A673 (cell line): ENCODE measurements around the gene EPS15. TPM values are rescaled to one million over a fixed set of nuclear protein-coding genes. Genes with fewer than 3 reads are reported as not detected.
"Not testable (repeated sequence)": the region's sequence is repeated elsewhere in the genome, so short reads cannot be mapped to it uniquely, and the experiment has no call there.

Experiments
- BruUV-seq: library from RNA; stranded (reverse); fragments of 400-500 nt; replicated peaks from 2 replicates; lab custom pipeline; 2021; lab: Mats Ljungman, UMichigan
- CTCF ChIA-PET: fragments of 300-600 bp; sonication (Branson Sonifier 250); formaldehyde crosslinking; loops from one replicate; lab custom pipeline; 2022; ENCODE audit warnings: antibody characterized with exemption; lab: Charles Lee
- POLR2A ChIA-PET: fragments of 300-600 bp; sonication (Branson Sonifier 250); formaldehyde crosslinking; loops from one replicate; lab custom pipeline; 2022; ENCODE audit warnings: antibody characterized with exemption; ENCODE audit not compliant: low non-redundant PET; lab: Charles Lee
- DNase-seq: peaks from one replicate; pipeline ENCODE4 v3.0.0-alpha.2; 2015; ENCODE audit warnings: low spot score
- H3K27ac ChIP-seq: fragments of 200-600 bp; sonication (generic); 2 replicates; pipeline ENCODE4 v1.5.1; 2016; ENCODE audit warnings: mixed run types, low read depth, mild to moderate bottlenecking, mixed read lengths, antibody characterized with exemption, low read length; ENCODE audit not compliant: poor library complexity, severe bottlenecking
- H3K27me3 ChIP-seq: fragments of 200-600 bp; sonication (generic); replicated peaks from 2 replicates; pipeline ENCODE4 v1.6.1; 2017; ENCODE audit warnings: mixed run types, low read depth, mild to moderate bottlenecking, mixed read lengths, antibody characterized with exemption, low read length; ENCODE audit not compliant: insufficient read depth, poor library complexity
- H3K36me3 ChIP-seq: fragments of 200-600 bp; sonication (generic); 2 replicates; pipeline ENCODE4 v1.6.1; 2016; ENCODE audit warnings: mixed run types, mild to moderate bottlenecking, mixed read lengths, antibody characterized with exemption, low read length; ENCODE audit not compliant: insufficient read depth, poor library complexity, severe bottlenecking
- H3K4me1 ChIP-seq: fragments of 200-600 bp; sonication (generic); 2 replicates; pipeline ENCODE4 v1.6.1; 2017; ENCODE audit warnings: mixed run types, mild to moderate bottlenecking, mixed read lengths, antibody characterized with exemption, low read length; ENCODE audit not compliant: insufficient read depth, poor library complexity, severe bottlenecking
- H3K4me3 ChIP-seq: fragments of 200-600 bp; sonication (generic); 2 replicates; pipeline ENCODE4 v1.5.1; 2016; ENCODE audit warnings: low read depth, mixed run types, mild to moderate bottlenecking, mixed read lengths, low read length; ENCODE audit not compliant: poor library complexity, severe bottlenecking
- H3K9me3 ChIP-seq: fragments of 200-600 bp; sonication (generic); 2 replicates; pipeline ENCODE4 v1.6.1; 2016; ENCODE audit warnings: mixed run types, low read depth, mild to moderate bottlenecking, mixed read lengths, antibody characterized with exemption, low read length; ENCODE audit not compliant: poor library complexity, severe bottlenecking
- EZH2 ChIP-seq: fragments of 200-600 bp; sonication (generic); IDR thresholded peaks from 2 replicates; pipeline ENCODE4 v1.6.1; 2017; ENCODE audit warnings: borderline replicate concordance, low read depth, mild to moderate bottlenecking, mixed read lengths, antibody characterized with exemption, low read length; ENCODE audit not compliant: poor library complexity, severe bottlenecking
- intact Hi-C: fragments of 100-400 bp; cut with micrococcal nuclease; formaldehyde crosslinking; loops from one replicate; pipeline ENCODE4 v1.10.0; 2022; ENCODE audit not compliant: unreplicated experiment
- total RNA-seq: library from RNA; stranded (reverse); gene quantifications from 2 replicates; pipeline ENCODE4 v1.2.3, GENCODE V29; 2021
- TF ChIP-seq, protein P1 (sequence below): fragments of 300-800, 200-600 bp; sonication (generic); conservative IDR thresholded peaks from 2 replicates; pipeline ENCODE4 v1.5.1; 2017; ENCODE audit warnings: low read depth, mild to moderate bottlenecking, antibody characterized with exemption, low read length, moderate library complexity, mixed read lengths

Gene EPS15
- total RNA-seq, 1 experiment from 2014 or later: 50.6 TPM

DNA sequence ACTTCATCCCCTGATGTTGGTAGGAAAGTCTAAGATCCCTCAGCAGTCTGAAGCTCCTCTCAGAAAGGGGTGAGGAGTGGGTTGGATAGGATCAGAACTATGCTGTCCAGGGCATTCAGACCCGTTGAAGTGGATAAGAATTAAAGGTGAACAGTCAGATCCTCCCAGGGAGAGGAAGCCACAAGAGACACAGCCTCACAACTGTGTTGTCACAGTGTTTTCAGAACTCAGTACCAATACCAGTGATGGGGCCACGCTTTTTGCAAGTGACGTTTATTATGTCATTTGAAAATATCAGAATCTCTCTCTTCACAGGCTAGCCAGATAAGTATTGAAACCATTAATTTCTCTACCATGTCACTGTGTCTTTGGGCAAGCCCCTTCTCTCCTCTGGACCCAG is 15.4 kb upstream of the EPS15 start:
- H3K9me3 ChIP-seq: no peaks in the 10 kb centered on the region
- H3K27ac ChIP-seq: no peak overlapping the region
- no peaks in the 10 kb centered on the region for H3K36me3 ChIP-seq
- H3K27me3 ChIP-seq: no peaks in the 10 kb centered on the region
- intact Hi-C loops: loop anchor here (2.0 kb wide), 1 partner anchor 192 kb away; no protein-coding TSS in a partner anchor
- no TSS peak for BruUV-seq
- no peak overlapping the region for H3K4me3 ChIP-seq
- CTCF ChIA-PET: interaction anchor here (0.7 to 1.2 kb wide), 2 partner anchors 187 to 192 kb away, joined by 4 read pairs; no protein-coding TSS in a partner anchor
- H3K4me1 ChIP-seq: no peaks in the 10 kb centered on the region
- POLR2A ChIA-PET: no interaction called here
- TF ChIP-seq EZH2: no peak
- TF ChIP-seq, protein P1, sequence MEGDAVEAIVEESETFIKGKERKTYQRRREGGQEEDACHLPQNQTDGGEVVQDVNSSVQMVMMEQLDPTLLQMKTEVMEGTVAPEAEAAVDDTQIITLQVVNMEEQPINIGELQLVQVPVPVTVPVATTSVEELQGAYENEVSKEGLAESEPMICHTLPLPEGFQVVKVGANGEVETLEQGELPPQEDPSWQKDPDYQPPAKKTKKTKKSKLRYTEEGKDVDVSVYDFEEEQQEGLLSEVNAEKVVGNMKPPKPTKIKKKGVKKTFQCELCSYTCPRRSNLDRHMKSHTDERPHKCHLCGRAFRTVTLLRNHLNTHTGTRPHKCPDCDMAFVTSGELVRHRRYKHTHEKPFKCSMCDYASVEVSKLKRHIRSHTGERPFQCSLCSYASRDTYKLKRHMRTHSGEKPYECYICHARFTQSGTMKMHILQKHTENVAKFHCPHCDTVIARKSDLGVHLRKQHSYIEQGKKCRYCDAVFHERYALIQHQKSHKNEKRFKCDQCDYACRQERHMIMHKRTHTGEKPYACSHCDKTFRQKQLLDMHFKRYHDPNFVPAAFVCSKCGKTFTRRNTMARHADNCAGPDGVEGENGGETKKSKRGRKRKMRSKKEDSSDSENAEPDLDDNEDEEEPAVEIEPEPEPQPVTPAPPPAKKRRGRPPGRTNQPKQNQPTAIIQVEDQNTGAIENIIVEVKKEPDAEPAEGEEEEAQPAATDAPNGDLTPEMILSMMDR: no peak
- no peak for DNase-seq

DNA sequence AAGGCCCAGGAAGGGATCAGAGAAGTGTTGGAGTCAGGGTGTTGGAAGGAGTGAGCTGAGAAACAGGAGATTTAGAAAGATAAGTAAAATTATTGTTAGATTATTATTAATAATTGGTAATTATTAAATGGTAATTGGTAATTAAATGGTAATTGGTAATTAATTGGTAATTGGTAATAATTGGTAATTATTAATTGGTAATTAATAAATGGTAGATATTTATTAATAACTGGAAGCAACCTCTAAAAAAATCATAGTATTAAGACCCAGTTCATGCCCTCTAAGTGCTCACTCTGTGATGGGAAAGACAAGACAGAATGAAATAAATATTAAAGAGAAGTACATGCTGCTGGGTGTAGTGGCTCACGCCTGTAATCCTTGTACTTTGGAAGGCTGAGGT is 13.8 kb upstream of the EPS15 start:
- H3K9me3 ChIP-seq: no peaks in the 10 kb centered on the region
- DNase-seq: no peak
- H3K27me3 ChIP-seq: no peaks in the 10 kb centered on the region
- BruUV-seq: no TSS peak
- ChIA-PET CTCF (no interaction called here), POLR2A (no interaction called here)
- H3K36me3 ChIP-seq: no peaks in the 10 kb centered on the region
- no peak overlapping the region for H3K4me3 ChIP-seq
- H3K27ac ChIP-seq: no peak overlapping the region
- intact Hi-C loops: no loop called here
- no peaks in the 10 kb centered on the region for H3K4me1 ChIP-seq
- no peak for TF ChIP-seq EZH2
- TF ChIP-seq, protein P1: no peak

GRCh38 chr1:51530447-51530846 is 11.4 kb upstream of the EPS15 start:
- intact Hi-C loops, CTCF ChIA-PET, BruUV-seq: not testable (repeated sequence)

DNA sequence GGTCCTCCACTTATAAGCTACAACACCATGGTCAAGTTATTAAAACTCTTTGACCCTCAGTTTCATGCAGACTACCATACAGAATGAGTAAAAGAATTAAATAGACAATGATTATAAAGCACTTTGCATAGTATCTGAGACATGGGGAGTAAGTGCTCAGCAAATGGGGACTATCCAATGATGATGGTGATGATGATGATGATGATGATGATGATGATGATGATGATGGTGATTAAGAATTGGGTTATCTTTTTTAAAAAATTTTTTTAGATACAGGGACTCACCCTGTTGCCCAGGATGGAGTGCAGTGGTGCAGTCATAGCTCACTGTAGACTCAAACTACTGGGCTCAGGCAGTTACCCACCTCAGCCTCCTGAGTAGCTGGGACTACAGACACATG is 8.1 kb upstream of the EPS15 start:
- Histone ChIP-seq H3K27ac (no peak overlapping the region), H3K4me3 (no peak overlapping the region), H3K27me3 (no peaks in the 10 kb centered on the region), H3K9me3 (no peaks in the 10 kb centered on the region), H3K36me3 (no peaks in the 10 kb centered on the region), H3K4me1 (no peaks in the 10 kb centered on the region)
- no TSS peak for BruUV-seq
- CTCF ChIA-PET: no interaction called here
- no peak for DNase-seq
- intact Hi-C loops: no loop called here
- TF ChIP-seq, protein P1: no peak
- no peak for TF ChIP-seq EZH2
- POLR2A ChIA-PET: no interaction called here

More at GRCh38 chr1:51530447-51530846, 11.4 kb upstream of the EPS15 start:
- H3K4me1 ChIP-seq, DNase-seq, H3K27ac ChIP-seq, H3K36me3 ChIP-seq, H3K4me3 ChIP-seq, H3K27me3 ChIP-seq, H3K9me3 ChIP-seq, POLR2A ChIA-PET: not testable (repeated sequence)
